ENCODE measurements around the gene EHD2. TPM values are rescaled to one million over a fixed set of nuclear protein-coding genes. Genes with fewer than 3 reads are reported as not detected.
"Not testable (repeated sequence)": the region's sequence is repeated elsewhere in the genome, so short reads cannot be mapped to it uniquely, and the experiment has no call there.

Gene EHD2
- total RNA-seq, 1 donor from 2014 or later = 73.6 TPM

GRCh38 chr19:47745010-47745901 lies 32.0 kb downstream of the EHD2 start, which contains the start of gene NOP53:
NOP53 (plus strand) TSS chr19:47745546; CDS start chr19:47745560, 14 bp downstream.
- DNase-seq (ENCODE audit: low read depth in 2 of 2) = peak; percentile 96 to 97

- DNase-seq (ENCODE audit: low read depth in 2 of 2) = not testable (repeated sequence)
These were observed 32.9 kb downstream of the EHD2 start for GRCh38 chr19:47746129-47746528.

- no peak for DNase-seq (ENCODE audit: low read depth in 2 of 2)
These were observed 36.1 kb downstream of the EHD2 start for GRCh38 chr19:47749326-47749725.

- DNase-seq (ENCODE audit: low read depth in 2 of 2) = no peak
These were observed 37.5 kb downstream of the EHD2 start for GRCh38 chr19:47750752-47751151.

GRCh38 chr19:47752440-47753211 lies 39.4 kb downstream of the EHD2 start:
- no peak for DNase-seq (ENCODE audit: low read depth in 2 of 2)

GRCh38 chr19:47754206-47755064 lies 41.2 kb downstream of the EHD2 start:
- DNase-seq (ENCODE audit: low read depth in 2 of 2) = no peak

GRCh38 chr19:47755065-47755761 lies 42.0 kb downstream of the EHD2 start:
- DNase-seq (ENCODE audit: low read depth in 2 of 2) = no peak

- DNase-seq (ENCODE audit: low read depth in 2 of 2) = no peak
These were observed 42.8 kb downstream of the EHD2 start for GRCh38 chr19:47755762-47756626.

GRCh38 chr19:47756627-47756929 lies 43.4 kb downstream of the EHD2 start:
- no peak for DNase-seq (ENCODE audit: low read depth in 2 of 2)

GRCh38 chr19:47756953-47757608 lies 43.9 kb downstream of the EHD2 start:
- no peak for DNase-seq (ENCODE audit: low read depth in 2 of 2)

- DNase-seq (ENCODE audit: low read depth in 2 of 2) = no peak
These were observed 44.6 kb downstream of the EHD2 start for GRCh38 chr19:47757617-47758442.

- DNase-seq (ENCODE audit: low read depth in 2 of 2) = no peak
These were observed 45.2 kb downstream of the EHD2 start for GRCh38 chr19:47758443-47758804.

GRCh38 chr19:47760632-47760999 lies 47.4 kb downstream of the EHD2 start:
- DNase-seq (ENCODE audit: low read depth in 2 of 2) = no peak

- DNase-seq (ENCODE audit: low read depth in 2 of 2) = no peak
These were observed 48.3 kb downstream of the EHD2 start for GRCh38 chr19:47761566-47761965.

GRCh38 chr19:47762151-47762550 lies 48.9 kb downstream of the EHD2 start:
- DNase-seq (ENCODE audit: low read depth in 2 of 2) = no peak

GRCh38 chr19:47762615-47763308 lies 49.5 kb downstream of the EHD2 start:
- peak; percentile 65 to 68 for DNase-seq (ENCODE audit: low read depth in 2 of 2)

- DNase-seq (ENCODE audit: low read depth in 2 of 2) = not testable (repeated sequence)
These were observed 51.5 kb downstream of the EHD2 start for GRCh38 chr19:47764705-47765104.

All from dermis microvascular lymphatic vessel endothelial cell (primary cell).